Inflammatory macrophage treated with lipopolysaccharide for 4 hours (primary cell): ENCODE results near the gene TTC28.
"Not testable (repeated sequence)": the region's sequence is repeated elsewhere in the genome, so short reads cannot be mapped to it uniquely, and the experiment has no call there.

Experiments
- DNase-seq: peaks from one replicate; pipeline ENCODE4 v3.0.0-alpha.2; 2020

TTC28 gene

DNA sequence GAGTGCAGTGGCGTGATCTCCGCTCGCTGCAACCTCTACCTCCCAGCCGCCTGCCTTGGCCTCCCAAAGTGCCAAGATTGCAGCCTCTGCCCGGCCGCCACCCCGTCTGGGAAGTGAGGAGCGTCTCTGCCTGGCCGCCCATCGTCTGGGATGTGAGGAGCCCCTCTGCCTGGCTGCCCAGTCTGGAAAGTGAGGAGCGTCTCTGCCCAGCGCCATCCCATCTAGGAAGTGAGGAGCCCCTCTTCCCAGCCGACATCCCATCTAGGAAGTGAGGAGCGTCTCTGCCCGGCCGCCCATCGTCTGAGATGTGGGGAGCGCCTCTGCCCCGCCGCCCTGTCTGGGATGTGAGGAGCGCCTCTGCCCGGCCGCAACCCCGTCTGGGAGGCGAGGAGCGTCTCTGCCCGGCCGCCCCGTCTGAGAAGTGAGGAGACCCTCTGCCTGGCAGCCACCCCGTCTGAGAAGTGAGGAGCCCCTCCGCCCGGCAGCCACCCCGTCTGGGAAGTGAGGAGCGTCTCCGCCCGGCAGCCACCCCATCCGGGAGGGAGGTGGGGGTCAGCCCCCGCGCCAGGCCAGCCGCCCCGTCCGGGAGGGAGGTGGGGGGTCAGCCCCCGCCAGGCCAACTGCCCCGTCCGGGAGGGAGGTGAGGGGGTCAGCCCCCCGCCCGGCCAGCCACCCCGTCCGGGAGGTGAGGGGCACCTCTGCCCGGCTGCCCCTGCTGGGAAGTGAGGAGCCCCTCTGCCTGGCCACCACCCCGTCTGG lies 126.4 kb downstream of the TTC28 start:
- DNase-seq = not testable (repeated sequence)

DNA sequence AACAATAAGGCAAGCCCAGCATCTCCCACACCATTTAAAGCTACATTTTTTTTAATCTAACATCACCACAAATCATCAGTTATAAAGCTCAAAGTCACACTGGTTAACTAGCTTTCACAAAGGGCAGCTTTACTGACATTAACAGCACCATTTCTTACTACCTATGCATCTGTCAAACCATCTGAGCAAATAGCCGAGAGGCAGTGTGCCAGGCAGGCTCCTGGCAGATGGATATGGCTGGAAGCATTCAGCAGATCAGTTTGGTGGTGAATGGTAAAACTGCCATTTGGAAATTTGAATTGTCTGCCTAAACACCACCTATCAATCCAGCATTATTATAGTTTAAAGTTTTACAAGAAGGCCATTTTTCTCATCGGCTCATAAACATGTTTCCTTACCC lies 131.2 kb downstream of the TTC28 start:
- DNase-seq = no peak

DNA sequence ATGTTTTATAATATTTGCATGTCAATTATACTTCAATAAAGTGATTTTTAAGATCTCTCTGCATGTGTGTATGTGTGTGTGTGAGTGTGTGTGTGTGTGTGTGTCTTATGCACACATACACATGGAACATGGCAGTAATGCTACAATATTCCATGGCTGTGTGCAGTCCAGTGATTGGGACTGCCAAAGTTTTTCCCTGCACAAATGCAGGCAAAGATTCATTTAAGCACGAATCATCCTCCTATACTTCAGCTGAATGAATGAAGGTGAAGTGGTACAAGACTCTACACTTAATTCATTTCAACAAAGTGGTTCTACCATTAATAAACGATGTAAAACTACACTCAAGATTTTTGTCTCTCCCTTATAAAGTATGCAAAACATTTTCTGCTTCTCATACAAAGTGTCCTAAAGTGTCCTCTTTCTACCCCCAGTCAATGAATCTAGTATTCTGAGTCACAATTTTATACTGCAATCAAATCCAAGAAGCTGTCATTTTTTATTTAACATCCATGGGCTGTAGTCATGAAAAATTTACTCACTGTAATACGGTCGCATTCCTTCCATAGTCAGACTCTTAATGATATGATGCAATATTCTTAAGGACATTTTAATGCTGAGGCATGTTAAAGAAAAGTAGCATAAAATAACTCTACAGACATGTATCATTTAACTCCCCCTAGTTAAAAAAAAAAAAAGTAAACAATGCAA lies 132.4 kb downstream of the TTC28 start:
- no peak for DNase-seq

DNA sequence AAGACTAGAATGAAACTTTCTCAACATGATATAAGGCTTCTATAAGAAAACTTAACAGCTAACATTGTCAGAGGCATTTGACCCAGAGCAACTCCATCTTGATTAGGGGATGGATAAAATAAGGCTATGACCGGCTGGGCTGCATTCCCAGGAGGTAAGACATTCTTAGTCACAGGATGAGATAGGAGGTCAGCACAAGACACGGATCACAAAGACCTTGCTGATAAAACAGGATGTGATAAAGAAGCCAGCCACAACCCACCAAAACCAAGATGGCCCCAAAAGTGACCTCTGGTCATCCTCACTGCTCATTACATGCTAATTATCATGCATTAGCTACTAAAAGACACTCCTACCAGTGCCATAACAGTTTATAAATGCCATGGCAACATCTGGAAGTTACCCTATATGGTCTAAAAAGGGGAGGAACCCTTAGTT lies 135.2 kb downstream of the TTC28 start:
- no peak for DNase-seq

DNA sequence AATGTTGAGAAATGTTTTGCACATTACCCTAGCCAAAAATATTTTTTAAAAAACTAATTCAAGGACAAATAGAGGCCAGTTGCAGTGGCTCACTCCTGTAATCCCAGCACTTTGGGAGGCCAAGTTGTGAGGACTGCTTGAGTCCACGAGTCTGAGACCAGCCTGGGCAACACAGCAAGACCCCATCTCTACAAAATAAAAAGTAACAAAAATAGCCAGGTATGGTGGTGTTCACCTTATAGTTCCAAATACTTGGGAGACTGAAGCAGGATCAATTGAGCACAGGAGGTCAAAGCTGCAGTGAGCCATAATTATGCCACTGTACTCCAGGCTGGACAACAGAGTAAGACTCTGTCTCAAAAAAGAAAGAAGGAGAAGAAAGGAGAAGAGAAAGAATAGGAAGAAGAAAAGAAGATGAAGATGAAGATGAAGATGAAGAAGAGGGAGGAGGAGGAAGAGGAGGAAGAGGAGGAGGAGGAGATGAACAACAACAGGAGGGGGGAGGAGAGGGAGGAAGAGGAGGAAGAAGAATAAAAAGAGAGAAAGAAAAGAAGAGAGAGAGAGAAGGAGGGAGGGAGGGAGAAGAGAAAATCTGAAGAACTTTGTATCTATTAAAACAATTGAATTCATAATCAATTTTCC lies 136.5 kb downstream of the TTC28 start:
- DNase-seq = no peak

DNA sequence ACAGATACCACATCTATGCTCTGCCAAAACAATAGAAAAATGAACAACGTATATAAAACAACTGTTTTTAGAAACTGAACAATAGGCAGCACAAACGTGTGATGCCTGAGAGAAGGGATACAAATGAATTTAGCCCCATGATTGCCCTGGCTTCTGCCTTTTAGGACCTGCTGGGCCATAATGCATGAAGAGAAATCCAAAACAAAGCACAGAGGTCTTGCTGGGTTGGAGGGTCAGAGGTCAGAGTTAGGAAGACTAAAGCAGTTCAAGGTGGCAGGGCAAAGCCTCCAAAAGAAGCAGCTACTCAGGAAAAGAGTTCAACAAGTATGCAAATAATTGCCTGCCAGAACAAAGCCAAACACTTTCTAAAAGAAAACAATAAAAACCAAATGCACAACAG lies 138.5 kb downstream of the TTC28 start:
- no peak for DNase-seq

DNA sequence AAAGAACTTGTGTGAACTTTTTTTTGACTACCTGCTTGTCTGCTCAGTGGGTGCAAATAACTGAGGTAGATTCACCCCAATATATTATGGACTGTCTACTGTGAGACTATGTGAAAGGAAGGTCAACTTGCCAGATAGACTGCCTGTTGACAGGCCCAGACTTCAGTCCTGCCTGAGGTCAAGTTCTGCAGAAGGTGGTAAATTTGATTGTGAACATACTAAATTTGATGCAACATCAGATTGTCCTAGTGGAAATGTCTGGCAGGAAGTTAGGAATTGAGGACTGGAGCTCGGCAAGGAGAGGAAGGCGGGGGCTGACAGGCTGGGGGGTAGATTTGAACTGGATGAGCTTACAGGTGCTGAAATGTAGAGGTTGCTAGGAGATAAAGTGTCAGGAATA lies 140.7 kb downstream of the TTC28 start:
- DNase-seq = no peak

DNA sequence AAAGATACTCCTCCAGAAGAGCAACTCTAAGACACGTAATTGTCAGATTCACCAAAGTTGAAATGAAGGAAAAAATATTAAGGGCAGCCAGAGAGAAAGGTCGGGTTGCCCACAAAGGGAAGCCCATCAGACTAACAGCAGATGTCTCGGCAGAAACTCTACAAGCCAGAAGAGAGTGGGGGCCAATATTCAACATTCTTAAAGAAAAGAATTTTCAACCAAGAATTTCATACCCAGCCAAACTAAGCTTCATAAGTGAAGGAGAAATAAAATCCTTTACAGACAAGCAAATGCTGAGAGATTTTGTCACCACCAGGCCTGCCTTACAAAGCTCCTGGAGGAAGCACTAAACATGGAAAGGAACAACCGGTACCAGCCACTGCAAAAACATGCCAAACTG lies 149.1 kb downstream of the TTC28 start:
- DNase-seq = not testable (repeated sequence)

DNA sequence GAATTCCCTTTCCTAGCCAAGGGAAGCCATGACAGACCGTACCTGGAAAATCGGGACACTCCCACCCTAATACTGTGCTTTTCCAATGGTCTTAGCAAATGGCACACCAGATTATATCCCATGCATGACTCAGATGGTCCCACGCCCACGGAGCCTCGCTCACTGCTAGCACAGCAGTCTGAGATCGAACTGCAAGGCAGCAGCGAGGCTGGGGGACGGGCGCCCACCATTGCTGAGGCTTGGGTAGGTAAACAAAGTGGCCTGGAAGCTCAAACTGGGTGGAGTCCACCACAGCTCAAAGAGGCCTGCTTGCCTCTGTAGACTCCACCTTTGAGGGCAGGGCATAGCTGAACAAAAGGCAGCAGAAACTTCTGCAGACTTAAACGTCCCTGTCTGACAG lies 150.5 kb downstream of the TTC28 start:
- DNase-seq = not testable (repeated sequence)

DNA sequence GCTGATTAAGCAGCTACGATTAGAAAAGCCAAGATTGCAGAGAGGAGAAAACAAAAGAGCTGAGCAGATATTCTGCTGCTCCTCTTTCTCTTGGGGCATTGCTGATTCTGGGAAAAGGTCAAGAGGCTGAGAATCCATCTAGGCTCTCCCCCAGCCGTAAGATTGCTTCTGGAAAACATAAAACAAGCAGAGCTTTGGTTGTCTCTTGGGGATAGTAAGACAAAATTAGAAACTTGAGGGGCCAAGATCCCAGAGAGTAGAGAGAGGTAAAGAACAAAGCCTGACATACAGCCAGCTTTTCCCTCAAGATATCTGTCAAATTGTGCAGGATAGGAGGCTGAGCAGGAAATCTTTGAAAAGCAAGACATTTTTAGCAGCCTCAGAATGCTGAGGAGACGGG lies 158.2 kb downstream of the TTC28 start:
- DNase-seq = no peak

DNA sequence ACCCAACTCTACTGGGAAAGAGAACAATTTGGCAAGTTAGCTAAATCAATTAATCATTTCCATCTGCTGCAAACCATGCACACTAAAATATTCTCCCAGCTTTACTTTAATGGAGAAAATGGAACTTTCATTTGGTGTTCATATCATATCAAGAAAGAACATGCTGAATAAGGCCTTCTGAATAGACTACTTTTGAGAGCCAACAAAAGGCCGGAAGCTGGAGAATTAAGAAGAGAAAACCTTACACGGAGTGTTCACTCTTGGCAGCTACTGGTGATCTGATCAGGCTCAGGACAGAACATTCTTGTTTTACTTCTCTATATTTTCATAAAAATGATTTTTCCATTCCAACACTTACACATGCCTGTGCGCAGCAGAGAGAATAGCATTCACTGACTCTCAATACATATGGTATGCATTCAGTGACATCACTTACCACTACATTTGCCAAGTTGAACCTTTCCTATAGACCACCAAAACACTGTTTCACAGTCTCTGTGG lies 165.3 kb downstream of the TTC28 start:
- no peak for DNase-seq

DNA sequence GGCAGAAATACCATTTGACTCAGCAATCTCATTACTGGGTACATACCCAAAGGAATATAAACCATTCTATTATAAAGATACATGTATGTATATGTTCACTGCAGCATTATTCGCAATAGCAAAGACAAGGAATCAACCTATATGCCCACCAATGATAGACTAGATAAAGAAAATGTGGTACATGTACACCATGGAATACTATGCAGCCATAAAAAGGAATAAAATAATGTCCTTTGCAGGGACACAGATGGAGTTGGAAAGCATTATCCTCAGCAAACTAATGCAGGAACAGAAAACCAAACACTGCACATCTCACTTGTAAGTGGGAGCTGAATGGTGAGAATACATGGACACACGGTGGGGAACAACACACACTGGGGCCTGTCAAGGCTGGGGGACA lies 167.3 kb downstream of the TTC28 start:
- DNase-seq = not testable (repeated sequence)

DNA sequence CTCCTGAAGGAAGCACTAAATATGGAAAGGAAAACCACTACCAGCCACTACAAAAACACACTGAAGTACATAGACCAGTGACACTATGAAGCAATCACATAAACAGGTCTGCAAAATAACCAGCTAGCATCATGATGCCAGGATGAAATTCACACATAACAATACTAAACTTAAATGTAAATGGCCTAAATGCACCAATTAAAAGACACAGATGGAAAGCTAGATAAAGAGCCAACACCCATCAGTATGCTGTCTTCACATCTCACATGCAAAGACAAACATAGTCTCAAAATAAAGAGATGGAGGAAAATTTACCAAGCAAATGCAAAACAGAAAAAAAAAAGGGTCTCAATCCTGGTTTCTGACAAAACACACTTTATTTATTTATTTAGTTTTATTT lies 171.7 kb downstream of the TTC28 start:
- no peak for DNase-seq

DNA sequence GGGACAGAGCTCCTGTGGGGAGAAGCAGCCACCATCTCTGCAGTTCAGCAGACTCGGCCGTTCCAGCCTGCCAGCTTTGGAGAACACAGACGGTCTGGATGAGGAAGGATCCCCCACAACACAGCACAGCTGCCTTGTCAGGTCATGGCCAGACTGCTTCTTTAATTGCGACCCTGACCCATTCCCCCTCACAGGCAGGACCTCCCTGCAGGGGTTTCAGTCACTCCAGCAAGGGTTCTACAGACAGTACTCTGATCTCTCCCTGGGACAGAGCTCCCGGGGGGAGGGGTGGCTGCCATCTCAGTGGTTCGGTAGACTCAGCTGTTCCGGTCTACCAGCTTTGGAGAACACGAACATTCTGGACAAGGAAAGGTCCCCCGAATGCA lies 173.5 kb downstream of the TTC28 start:
- no peak for DNase-seq

DNA sequence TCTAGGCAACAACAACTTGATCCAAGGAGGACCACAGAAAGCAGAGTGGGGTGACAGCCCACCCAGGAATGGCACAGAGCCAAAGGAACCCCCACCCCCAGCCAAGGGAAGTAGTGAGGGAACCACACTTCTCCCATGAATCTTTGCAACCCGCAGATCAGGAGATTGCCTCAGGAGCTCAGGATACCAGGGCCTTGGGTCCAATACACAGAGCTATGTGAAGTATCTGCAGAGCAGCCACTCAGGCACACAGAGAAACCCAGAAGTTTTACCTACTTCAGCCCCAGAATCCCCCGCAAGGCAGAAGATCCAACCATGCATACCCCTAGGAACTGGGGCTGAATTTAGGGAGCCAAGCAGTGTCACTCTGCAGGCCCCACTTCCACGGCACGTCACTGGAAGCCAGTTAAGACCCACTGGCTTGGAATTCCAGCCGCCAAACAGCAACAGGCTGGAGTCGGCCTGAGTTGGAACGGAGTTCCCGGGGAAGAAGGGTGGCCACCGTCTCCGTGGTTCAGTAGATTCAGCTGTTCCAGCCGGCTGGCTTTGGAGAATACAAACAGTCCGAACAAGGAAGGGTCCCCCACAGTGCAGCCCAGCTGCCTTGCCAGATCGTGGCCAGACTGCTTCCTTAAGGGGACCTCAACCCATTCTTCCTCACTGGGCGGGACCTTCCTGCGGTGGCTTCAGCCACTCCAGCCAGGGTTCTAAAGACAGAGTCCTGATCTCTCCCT lies 174.1 kb downstream of the TTC28 start:
- no peak for DNase-seq

DNA sequence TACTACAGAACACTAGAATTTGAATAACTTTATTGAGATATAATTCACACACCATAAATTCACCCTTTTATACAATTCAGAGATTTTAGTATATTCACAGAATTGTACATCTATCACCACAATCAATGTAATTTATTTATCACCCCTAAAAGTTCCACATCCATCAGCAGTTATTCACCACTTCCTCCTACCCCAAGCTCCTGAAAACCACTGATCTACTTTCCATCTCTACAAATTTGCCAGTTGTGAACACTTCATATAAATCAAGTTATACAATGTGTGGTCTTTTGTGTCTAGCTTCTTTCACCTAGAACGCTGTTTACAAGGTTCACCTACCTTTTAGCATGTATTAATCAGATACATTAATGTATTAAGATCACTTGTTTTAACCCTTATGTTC lies 179.6 kb downstream of the TTC28 start:
- DNase-seq = no peak

DNA sequence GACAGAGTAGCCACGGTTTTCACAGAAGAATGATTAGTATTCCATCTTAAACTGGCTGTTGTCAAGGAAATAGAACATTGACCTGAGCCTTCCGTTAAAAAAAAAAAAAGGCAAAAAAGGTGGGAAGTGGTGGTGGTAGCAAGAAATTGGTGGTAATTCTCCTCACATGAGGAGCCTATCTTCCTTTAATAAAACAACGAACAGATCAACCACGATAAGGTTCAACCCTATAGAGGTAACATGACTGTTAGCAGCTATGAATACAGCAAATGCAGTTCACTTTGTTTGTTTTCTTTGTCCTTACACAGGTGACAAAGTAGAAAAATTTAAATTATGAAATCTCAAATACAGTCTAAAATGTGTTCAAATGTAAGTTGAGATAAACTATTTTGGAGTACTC lies 181.6 kb downstream of the TTC28 start:
- no peak for DNase-seq

DNA sequence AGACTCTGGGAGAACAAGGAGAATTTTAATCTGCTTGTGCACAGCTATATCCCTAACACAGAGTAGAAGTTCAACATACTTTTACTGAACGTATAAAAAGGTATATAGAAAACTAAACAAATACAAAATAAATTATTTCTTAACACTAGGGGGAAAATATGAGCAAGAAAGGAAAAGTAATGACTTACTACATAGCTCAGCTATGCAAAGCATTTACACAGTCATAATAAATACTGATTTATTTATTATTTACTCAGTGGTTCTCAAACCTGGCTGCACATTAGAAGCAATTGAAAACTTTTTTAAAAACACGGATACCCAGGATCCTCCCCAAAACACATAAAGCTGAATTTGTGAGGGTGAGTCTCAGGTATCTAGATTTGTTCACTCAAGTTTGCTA lies 182.5 kb downstream of the TTC28 start:
- DNase-seq = no peak

DNA sequence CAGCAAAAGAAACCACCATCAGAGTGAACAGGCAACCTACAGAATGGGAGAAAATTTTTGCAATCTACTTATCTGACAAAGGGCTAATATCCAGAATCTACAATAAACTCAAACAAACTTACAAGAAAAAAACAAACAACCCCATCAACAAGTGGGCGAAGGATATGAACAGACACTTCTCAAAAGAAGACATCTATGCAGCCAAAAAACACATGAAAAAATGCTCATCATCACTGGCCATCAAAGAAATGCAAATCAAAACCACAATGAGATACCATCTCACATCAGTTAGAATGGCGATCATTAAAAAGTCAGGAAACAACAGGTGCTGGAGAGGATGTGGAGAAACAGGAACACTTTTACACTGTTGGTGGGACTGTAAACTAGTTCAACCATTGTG lies 188.4 kb downstream of the TTC28 start:
- not testable (repeated sequence) for DNase-seq

DNA sequence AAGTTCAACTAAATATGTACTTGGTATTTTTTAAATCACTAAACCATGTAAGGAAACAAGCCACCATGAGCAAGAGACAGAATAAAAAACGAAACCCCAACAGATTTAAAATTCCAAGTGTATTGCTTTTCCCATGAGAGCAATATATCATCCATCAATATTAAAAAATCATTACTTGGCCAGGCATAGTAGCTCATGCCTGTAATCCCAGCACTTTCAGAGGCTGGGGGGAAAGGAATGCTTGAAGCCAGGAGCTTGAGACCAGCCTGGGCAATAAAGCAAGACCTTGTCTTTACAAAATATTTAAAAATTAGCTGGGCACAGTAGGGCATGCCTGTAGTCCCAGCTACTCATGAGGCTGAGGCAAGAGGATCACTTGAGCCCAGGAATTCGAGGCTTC lies 190.8 kb downstream of the TTC28 start:
- no peak for DNase-seq

DNA sequence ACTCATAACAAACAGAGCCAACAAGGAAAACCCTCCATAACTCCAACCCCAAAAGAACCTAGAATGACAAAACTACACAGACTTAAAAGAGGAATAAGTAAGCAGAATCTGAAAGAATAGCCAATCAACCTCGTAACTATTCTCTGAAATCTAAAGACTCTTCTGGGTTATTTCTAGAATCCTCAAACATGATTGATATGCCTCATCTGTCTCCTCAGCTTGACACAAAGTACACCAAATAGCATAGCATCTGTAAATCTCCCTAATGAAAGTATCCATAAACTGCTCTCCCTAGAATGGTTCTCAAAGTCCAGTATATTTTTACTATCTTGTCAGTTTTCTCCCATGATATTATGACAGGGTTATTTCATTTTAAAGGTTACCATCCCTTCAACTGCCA lies 195.0 kb downstream of the TTC28 start:
- DNase-seq = no peak

DNA sequence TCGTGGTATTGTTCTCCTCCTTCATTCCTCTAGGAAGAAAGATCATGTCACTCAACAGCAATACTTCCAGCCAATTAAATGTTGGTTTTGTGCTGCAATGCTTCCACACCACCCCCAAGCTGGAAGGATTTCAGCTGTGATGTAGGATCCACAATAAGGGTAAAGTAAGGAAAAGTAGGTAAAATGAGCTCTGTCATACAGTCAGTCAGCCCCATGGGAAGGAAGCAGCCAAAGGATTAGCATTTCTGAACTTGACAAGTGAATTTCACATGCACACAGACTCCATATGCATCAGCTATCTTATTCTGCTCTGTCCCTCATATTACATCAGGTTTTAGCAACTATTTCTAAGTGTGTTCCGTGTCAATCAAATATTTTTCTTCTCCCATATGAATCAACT lies 197.9 kb downstream of the TTC28 start:
- DNase-seq = no peak

DNA sequence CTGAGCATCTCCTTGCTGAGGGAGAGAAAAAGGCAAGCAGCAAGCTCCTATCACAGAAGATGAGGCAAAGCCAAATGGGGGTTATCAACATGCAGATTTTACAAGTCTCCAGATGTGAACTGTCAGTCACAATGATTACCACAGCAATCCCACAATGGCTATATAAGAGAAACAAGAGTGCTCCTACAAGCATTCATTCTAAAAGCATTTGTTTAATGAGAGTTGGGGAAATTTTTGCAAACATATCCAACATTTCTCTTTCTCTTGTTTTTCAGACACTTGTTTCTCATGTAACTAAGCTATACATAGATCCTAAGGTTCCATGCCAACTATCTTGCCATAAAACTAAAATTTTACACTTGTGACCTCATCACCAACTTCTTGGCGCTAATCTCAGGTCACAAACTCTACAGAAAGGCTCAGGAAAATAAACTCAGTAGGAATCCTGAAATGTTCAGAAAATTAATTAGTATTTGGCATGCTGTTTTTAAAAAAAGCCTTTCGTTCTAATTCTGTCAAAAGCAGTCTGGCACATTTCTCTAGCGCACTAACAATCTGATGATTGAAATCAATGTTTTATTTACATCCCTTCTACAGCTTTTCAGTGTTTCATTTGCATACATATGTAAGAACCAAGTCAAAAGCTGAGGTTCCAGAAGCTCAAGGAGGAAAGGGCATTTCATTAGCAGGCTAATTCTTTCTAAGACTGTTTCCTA lies 199.5 kb downstream of the TTC28 start:
- no peak for DNase-seq
